HS-5 (cell line): ENCODE results near the gene LDHA.
A peak's percentile ranks its signal among the peaks of the same experiment; 100 is the strongest.
"Not testable (repeated sequence)": the region's sequence is repeated elsewhere in the genome, so short reads cannot be mapped to it uniquely, and the experiment has no call there.

Source experiments
- DNase-seq: peaks from one replicate; pipeline ENCODE4 v3.0.0-alpha.2; 2012; ENCODE audit warnings: low read depth

LDHA gene

DNA sequence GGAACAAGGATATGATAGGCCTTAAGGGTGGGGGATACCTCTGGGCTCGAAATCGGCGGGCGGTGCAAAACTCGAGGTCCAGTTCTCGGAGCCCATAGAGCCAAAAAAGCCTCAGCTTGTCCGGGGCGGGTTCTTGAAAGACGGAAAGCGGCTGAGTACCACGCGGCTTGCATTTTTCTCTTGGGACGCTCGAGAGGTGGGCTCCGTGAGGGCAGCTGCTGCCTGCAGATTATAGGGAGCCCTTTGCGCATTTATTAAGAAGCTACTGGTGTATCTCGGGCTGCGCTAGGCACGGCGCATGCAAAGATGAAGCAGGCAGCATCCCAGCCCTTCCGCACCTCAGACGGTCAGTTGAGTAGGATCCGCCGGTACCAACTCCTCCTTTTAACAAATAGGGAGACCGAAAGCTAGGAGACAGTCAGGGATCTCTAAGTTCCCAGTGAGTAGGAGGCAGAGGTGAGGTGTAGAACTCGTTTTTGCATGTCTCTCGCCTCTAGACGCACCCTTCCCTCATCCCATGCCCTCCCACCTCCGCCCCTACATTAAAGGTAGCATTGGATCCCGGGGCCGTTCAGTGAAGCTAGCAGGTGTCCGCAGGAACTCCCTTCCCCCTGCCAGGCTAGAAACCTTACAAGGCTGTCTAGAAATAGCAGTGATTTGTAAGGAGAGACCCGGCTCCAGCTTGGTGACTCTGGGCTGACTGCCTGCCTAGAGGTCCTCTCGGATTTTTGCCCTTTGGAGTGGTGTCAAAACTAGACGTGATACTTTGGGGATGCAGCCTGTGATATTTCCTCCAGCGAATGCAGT is 768 bp downstream of the LDHA start:
- DNase-seq = no peak

DNA sequence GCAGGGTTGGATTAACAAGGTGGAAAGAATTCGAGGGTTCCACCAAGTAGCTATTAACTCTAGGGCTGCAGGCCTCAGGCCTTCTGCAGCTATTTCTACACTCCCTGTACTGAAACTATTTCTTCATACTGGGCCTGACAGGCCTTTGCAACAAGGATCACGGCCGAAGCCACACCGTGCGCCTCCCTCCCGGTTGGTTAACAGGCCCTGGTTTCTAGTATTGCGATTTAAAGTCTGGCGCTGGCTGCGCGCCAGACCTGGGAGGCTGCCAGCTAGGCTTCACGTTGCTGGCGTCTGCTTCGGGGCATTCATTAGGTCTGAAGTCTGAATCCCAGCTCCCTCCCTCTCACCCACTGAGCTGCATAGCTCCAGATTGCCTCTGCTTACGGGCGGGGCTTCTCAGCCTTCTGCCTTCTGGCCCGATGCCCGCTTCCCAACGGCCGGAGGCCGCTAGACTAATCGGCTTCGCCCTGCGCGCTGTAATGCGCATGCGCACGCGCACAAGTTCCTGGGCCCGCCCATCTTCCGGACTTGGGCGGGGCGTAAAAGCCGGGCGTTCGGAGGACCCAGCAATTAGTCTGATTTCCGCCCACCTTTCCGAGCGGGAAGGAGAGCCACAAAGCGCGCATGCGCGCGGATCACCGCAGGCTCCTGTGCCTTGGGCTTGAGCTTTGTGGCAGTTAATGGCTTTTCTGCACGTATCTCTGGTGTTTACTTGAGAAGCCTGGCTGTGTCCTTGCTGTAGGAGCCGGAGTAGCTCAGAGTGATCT is 1.6 kb downstream of the LDHA start:
- DNase-seq = peak; percentile 98

DNA sequence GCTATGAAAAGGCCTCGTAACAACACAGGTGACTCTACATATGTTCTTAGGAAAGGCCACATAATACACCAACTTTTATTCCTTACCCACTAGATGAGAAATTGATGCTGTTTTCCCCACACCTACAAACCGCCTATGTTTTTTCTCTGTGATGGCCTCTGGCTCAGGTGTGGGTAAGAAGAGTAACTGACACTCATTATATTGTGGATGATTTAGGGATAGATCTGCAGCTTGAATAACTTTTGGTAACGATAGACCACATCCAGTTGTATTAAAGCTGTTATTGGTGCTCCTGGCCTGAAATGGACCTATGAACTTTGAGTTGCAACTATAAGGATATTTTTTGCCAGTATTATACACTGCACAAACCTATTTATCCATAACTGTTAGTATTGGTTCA is 3.6 kb downstream of the LDHA start:
- no peak for DNase-seq

DNA sequence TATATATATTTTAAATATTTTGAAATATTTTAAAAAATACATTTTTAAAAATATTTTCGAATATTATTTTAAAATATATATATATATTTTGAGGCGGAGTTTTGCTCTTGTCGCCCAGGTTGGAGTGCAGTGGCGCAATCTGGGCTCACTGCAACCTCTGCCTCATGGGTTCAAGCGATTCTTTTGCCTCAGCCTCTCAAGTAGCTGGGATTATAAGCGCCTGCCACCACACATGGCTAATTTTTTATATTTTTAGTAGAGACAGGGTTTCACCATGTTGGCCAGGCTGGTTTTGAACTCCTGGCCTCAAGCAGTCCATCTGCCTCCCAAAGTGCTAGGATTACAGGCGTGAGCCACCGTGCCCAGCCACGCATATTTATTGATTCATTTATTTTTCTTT is 6.7 kb downstream of the LDHA start:
- DNase-seq = not testable (repeated sequence)

DNA sequence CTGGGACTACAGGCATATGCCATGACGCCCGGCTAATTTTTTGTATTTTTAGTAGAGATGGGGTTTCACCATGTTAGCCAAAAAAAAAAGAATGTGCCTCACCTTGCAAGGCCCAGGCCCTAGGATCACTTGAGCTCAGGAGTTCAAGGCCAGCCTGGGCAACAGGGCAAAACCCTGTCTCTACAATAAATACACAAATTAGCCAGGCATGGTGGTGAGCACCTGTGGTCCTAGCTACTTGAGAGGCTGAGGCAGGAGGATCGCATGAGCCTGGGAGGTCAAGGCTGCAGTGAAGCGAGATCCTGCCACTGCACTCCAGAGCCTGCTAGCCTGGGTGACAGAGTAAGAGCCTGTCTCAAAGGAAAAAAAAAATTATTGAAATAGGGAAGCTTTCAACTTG is 9.7 kb downstream of the LDHA start:
- DNase-seq = no peak

DNA sequence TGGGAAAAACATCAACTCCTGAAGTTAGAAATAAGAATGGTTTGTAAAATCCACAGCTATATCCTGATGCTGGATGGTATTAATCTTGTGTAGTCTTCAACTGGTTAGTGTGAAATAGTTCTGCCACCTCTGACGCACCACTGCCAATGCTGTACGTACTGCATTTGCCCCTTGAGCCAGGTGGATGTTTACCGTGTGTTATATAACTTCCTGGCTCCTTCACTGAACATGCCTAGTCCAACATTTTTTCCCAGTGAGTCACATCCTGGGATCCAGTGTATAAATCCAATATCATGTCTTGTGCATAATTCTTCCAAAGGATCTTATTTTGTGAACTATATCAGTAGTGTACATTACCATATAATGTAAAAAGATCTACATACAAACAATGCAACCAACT is 13.0 kb downstream of the LDHA start:
- DNase-seq = not testable (repeated sequence)

DNA sequence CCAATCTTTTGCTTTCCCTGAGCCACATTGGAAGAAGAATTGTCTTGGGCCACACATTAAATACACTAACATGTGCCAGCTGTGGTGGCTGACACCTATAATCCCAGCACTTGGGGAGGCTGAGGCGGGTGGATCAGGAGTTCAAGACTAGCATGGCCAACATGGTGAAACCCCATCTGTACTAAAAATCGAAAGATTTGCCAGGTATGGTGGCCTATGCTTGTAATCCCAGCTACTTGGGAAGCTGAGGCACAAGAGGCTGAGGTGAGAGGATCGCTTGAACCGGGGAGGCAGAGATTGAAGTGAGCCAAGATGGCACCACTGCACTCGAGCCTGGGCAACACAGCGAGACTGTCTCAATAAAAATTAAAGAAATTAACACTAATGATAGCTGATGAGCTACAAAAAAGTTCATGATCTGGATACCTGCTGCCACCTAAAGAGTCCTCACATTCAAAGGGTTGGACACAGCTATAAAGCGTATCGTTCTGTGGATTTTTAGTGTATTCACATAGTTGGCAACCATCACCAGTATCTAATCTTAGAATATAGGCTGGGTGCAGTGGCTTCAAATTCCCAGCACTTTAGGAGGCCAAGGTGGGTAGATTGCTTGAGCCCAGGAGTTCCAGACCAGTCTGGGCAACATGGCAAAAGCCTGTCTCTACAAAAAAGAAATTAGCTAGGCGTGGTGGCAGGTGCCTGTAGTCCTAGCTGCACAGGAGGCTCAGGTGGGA is 14.4 kb downstream of the LDHA start:
- DNase-seq = no peak

DNA sequence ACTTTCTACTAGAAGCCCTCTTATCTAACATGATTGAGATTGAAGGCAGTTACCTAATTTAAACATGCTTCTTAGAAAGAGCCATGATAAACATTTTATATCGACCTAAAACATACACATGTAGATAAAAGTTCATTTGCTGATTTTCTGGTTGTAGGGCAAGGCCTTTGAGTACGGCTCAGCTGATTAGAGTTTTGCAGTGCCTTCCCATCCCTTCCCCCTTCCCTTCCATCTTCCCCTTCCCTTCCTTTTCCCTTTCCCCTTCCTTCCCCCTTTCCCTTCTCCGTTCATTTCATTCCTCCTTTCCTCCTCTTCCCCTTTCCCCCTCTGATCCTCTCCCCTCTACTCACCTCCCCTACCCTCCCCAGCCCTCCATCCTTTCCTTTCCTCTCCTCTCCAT is 22.1 kb downstream of the LDHA start:
- no peak for DNase-seq

DNA sequence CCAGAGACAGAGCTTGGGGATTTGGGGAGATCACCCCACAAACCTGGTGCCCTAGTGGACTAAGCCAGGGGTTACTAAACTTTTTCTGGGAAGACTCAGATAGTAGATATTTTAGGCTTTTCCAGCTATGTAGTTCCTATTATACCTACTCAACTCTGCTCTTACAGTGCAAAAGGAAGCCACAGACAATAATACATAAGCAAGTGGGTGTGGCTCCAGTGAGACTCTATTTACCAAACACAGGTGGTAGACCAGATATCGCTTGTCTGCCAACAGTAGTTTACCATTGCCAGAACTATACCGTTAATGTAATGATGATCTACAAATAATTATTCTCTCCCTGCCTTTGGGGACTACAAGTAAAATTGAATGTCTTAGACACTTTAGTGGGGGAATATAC is 24.7 kb downstream of the LDHA start:
- no peak for DNase-seq

DNA sequence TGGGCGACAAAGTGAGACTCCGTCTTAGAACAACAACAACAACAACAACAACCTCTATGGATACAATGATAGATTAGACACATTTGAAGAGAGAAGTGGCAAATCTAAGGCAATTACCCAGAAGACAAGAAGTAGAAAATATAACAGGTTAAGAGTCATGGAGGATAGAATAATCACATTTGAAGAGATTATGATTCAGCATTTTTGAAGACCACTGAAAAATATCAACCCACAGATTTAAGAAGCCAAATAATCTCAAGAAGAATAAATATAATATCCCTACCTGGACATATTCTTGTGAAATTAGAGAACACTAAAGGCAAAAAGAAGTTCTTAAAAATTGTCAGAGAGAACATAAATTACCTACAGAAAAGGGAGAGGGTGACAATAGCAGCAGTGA is 25.7 kb downstream of the LDHA start:
- no peak for DNase-seq

DNA sequence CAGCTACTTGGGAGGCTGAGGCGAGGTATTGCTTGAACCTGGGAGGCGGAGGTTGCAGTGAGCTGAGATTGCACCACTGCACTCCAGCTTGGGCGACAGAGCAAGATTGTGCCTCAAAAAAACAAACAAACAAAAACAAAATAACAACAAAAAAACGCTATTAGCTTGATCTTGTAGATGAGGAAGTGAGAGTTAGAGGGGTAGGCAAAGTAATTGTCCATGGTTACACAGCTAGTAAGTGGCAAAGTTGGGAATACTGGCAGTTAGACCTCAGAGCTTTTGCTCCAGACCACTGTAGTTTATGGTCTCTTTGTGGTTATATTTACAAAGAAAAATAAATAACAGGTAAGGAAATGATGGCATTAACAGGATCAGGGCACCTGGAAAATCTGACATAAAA is 32.9 kb downstream of the LDHA start:
- DNase-seq = no peak

DNA sequence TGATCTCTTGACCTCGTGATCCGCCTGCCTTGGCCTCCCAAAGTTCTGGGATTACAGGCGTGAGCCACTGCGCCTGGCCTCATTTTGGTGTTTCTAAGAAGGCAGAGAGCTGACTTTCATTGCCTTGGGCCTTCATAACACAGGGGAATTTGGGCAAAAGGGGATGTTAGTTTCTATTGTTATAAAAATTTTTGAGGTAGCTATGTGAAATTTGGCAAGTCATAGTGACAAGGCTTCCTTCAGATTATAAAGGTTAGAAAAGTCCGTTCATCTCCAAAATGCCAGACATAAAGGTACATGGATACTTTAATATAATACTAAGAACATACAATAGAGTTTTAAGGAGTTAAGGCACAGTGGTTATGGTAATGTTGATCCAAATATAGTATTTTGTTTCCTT is 35.0 kb downstream of the LDHA start:
- no peak for DNase-seq

DNA sequence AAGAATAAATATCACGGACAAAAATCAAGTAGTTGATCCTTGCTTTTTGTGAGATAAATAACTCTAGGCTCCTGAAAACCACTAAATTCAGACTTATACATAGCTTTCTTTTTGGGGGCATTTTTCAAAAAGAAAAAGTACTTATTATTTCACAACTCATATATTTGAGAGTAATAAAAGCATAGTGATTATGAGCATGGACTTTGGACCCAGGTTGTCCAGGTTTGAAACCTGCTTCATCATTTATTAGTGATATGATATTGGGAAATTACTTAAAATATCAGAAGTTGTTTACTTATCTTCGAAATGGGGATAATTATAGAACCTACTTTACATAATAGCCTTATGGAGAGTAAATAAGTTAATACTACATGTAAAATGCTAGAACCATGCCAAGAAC is 44.3 kb downstream of the LDHA start:
- no peak for DNase-seq

DNA sequence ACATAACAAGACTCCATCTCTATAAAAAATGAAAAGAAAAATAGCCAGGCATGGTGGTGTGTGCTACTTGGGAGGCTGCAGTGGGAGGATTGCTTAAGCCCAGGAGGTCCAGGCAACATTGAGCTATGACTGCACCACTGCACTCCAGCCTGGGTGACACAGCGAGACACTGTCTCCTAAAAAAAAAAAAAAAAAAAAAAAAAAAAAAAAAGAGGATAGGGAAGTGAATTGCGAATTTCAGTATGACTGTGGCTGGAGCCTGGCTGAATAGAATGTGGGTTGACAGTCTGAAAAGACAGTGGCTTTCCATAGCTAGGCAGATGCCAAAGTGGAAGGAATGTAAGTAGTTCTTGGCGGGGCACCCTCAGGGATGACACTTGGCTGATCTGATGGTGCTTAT is 54.9 kb downstream of the LDHA start:
- DNase-seq = no peak

DNA sequence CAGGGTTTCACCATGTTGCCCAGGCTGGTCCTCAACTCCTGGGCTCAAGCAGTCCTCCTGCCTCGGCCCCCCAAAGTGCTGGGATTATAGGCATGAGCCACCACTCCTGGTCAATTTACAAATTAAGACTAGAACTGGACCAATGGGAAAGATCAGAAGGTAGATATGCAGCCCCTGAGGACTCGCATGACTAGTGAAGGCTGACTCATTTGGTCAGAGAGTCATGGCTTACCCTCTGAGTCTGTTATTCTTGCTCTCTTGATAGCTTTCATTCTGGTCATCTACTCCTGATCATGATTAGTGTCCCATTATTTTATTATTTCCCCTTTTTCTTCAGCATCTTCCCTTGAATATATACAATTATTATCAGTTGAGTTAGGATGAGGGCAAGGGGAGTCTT is 58.6 kb downstream of the LDHA start:
- DNase-seq = peak; percentile 19

DNA sequence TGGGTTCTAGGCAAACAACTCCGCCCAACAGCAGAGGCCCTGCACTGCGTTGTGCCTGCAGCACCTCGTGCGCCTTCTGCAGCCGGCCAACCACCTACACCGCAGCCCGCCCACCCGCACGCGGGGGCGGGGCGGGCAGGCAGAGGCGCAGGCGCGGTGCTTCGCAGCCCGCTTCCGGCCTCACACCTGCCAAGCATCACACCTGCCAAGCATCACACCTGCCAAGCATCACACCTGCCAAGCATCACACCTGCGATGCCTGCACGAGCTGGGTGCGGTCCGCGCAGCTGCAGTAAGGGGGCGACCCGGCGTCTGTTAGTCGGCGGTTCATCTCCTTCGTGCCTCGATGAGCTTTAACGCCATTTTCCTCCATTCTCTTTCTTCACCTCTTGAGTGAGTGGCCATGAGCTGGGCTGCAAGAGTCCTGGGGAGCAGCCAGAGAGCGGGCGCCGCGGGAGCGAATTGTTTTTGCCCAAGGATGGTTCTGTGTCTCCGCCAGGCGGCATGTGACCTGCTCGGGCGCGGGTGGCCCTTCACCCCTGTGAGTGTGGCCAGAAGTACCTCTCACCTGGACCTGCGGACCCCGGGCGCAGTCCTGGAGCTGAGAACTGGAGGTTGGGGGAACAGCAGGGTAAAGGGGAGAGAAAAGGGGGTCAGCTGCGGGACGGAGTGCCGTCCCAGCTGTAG is 61.5 kb downstream of the LDHA start, which contains the start of gene LDHAL6A:
LDHAL6A (plus strand) TSS at position 171 of the 687 bp plus-strand sequence. CDS start 825 bp downstream, outside the sequence.
- no peak for DNase-seq

DNA sequence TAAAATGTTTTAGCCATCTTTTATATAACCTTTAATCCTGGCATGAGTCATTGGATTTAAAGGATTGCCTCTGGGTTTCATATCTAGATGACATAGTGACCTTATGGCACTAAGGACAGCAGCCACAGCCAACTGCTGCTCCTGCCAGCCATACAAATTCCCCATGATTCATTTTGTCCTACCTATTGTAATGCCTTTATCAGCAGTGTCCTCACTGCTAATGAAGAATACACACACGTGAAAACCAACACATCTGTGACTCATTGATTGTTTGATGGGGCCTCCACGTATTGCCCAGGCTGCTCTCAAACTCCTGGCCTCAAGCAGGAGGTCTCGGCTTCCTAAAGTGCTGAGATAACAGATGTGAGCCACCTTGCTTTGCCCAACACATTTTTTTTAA is 63.1 kb downstream of the LDHA start:
- DNase-seq = peak; percentile 11
